SK-N-SH treated with all-trans-retinoic acid at 6 μM for 48 hours (cell line): ENCODE data around the gene BMS1.

ENCODE experiments used
- ATAC-seq: fragments of 200-7000 bp; cut with Tn5 transposase; 3 replicates; pipeline ENCODE4 v1.9.1; 2020; ENCODE audit warnings: mild to moderate bottlenecking, moderate library complexity
- ARNTL ChIP-seq: fragments of 450-650 bp; formaldehyde crosslinking; IDR thresholded peaks from 2 replicates; pipeline ENCODE4 v1.5.0; 2020; ENCODE audit warnings: low read depth, mild to moderate bottlenecking, moderate library complexity, borderline replicate concordance
- BACH2 ChIP-seq: fragments of 250-450 bp; sonication (Bioruptor Pico); IDR thresholded peaks from 2 replicates; pipeline ENCODE4 v1.9.0; 2021; ENCODE audit warnings: mild to moderate bottlenecking, borderline replicate concordance
- CSDC2 ChIP-seq: fragments of 250-450 bp; sonication (Bioruptor Pico); IDR thresholded peaks from 2 replicates; pipeline ENCODE4 v1.5.0; 2020; ENCODE audit warnings: mild to moderate bottlenecking, moderate library complexity
- CSRNP3 ChIP-seq: fragments of 250-450 bp; sonication (Bioruptor Pico); IDR thresholded peaks from 2 replicates; pipeline ENCODE4 v1.5.1; 2021; ENCODE audit warnings: mild to moderate bottlenecking, moderate library complexity
- ESRRG ChIP-seq: fragments of 250-450 bp; sonication (Bioruptor Pico); IDR thresholded peaks from 2 replicates; pipeline ENCODE4 v1.6.1; 2021; ENCODE audit warnings: mild to moderate bottlenecking
- GLIS3 ChIP-seq: fragments of 250-450 bp; sonication (Bioruptor Pico); IDR thresholded peaks from 2 replicates; pipeline ENCODE4 v1.5.0; 2020; ENCODE audit warnings: mild to moderate bottlenecking, moderate library complexity
- ISL1 ChIP-seq: fragments of 250-450 bp; sonication (Bioruptor Pico); IDR thresholded peaks from 2 replicates; pipeline ENCODE4 v2.1.2; 2022; ENCODE audit warnings: mild to moderate bottlenecking, moderate library complexity
- OSR1 ChIP-seq: fragments of 250-450 bp; sonication (Bioruptor Pico); IDR thresholded peaks from 2 replicates; pipeline ENCODE4 v1.8.0; 2022; ENCODE audit warnings: moderate library complexity, mild to moderate bottlenecking, inconsistent platforms
- PATZ1 ChIP-seq: fragments of 250-450 bp; sonication (Bioruptor Pico); IDR thresholded peaks from 2 replicates; pipeline ENCODE4 v1.8.0; 2020; ENCODE audit warnings: mild to moderate bottlenecking, moderate library complexity, borderline replicate concordance
- PPARA ChIP-seq: fragments of 250-450 bp; sonication (Bioruptor Pico); IDR thresholded peaks from 2 replicates; pipeline ENCODE4 v1.5.0; 2020; ENCODE audit warnings: mild to moderate bottlenecking, borderline replicate concordance
- RARB ChIP-seq: fragments of 250-450 bp; sonication (Bioruptor Pico); IDR thresholded peaks from 2 replicates; pipeline ENCODE4 v1.8.0; 2021; ENCODE audit warnings: mild to moderate bottlenecking, moderate library complexity
- SNAI2 ChIP-seq: fragments of 250-450 bp; sonication (Bioruptor Pico); IDR thresholded peaks from 2 replicates; pipeline ENCODE4 v1.5.0; 2020; ENCODE audit warnings: mild to moderate bottlenecking, moderate library complexity
- TOX ChIP-seq: fragments of 250-450 bp; sonication (Bioruptor Pico); IDR thresholded peaks from 2 replicates; pipeline ENCODE4 v1.8.0; 2021; ENCODE audit warnings: mild to moderate bottlenecking, moderate library complexity, borderline replicate concordance
- ZC3H10 ChIP-seq: fragments of 250-450 bp; sonication (Bioruptor Pico); IDR thresholded peaks from 2 replicates; pipeline ENCODE4 v1.5.1; 2021; ENCODE audit warnings: mild to moderate bottlenecking, moderate library complexity
- ZFP3 ChIP-seq: fragments of 250-450 bp; sonication (Bioruptor Pico); IDR thresholded peaks from 2 replicates; pipeline ENCODE4 v1.5.0; 2020; ENCODE audit warnings: mild to moderate bottlenecking, moderate library complexity
- ZFP30 ChIP-seq: fragments of 450-650 bp; formaldehyde crosslinking; IDR thresholded peaks from 2 replicates; pipeline ENCODE4 v1.5.0; 2022; ENCODE audit warnings: mild to moderate bottlenecking, moderate library complexity
- ZNF565 ChIP-seq: fragments of 450-650 bp; formaldehyde crosslinking; conservative IDR thresholded peaks from 2 replicates; pipeline ENCODE4 v1.5.0; 2020; ENCODE audit warnings: low read depth, mild to moderate bottlenecking, moderate library complexity
- ZNF70 ChIP-seq: fragments of 450-650 bp; formaldehyde crosslinking; IDR thresholded peaks from 2 replicates; pipeline ENCODE4 v1.5.0; 2020; ENCODE audit warnings: mild to moderate bottlenecking, moderate library complexity
- ZNF8 ChIP-seq: fragments of 450-650 bp; formaldehyde crosslinking; IDR thresholded peaks from 2 replicates; pipeline ENCODE4 v1.5.0; 2020; ENCODE audit warnings: mild to moderate bottlenecking, moderate library complexity
- TF ChIP-seq, protein P1 (sequence below): fragments of 250-450 bp; sonication (Bioruptor Pico); IDR thresholded peaks from 2 replicates; pipeline ENCODE4 v1.5.0; 2020; ENCODE audit warnings: mild to moderate bottlenecking, moderate library complexity
- TF ChIP-seq, protein P2 (sequence below): fragments of 250-450 bp; sonication (Bioruptor Pico); IDR thresholded peaks from 2 replicates; pipeline ENCODE4 v1.5.1; 2020; ENCODE audit warnings: low read depth, mild to moderate bottlenecking, moderate library complexity

The BMS1 gene, protein sequence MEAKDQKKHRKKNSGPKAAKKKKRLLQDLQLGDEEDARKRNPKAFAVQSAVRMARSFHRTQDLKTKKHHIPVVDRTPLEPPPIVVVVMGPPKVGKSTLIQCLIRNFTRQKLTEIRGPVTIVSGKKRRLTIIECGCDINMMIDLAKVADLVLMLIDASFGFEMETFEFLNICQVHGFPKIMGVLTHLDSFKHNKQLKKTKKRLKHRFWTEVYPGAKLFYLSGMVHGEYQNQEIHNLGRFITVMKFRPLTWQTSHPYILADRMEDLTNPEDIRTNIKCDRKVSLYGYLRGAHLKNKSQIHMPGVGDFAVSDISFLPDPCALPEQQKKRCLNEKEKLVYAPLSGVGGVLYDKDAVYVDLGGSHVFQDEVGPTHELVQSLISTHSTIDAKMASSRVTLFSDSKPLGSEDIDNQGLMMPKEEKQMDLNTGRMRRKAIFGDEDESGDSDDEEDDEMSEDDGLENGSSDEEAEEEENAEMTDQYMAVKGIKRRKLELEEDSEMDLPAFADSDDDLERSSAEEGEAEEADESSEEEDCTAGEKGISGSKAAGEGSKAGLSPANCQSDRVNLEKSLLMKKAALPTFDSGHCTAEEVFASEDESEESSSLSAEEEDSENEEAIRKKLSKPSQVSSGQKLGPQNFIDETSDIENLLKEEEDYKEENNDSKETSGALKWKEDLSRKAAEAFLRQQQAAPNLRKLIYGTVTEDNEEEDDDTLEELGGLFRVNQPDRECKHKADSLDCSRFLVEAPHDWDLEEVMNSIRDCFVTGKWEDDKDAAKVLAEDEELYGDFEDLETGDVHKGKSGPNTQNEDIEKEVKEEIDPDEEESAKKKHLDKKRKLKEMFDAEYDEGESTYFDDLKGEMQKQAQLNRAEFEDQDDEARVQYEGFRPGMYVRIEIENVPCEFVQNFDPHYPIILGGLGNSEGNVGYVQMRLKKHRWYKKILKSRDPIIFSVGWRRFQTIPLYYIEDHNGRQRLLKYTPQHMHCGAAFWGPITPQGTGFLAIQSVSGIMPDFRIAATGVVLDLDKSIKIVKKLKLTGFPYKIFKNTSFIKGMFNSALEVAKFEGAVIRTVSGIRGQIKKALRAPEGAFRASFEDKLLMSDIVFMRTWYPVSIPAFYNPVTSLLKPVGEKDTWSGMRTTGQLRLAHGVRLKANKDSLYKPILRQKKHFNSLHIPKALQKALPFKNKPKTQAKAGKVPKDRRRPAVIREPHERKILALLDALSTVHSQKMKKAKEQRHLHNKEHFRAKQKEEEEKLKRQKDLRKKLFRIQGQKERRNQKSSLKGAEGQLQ

GRCh38 chr10:42782446-42783180 lies at the start of gene BMS1:
TSS of gene BMS1 (plus strand) at chr10:42782795. CDS start at chr10:42784395, 1,600 bp downstream.
- peak; percentile 97 for ATAC-seq
- TF ChIP-seq, protein P1, sequence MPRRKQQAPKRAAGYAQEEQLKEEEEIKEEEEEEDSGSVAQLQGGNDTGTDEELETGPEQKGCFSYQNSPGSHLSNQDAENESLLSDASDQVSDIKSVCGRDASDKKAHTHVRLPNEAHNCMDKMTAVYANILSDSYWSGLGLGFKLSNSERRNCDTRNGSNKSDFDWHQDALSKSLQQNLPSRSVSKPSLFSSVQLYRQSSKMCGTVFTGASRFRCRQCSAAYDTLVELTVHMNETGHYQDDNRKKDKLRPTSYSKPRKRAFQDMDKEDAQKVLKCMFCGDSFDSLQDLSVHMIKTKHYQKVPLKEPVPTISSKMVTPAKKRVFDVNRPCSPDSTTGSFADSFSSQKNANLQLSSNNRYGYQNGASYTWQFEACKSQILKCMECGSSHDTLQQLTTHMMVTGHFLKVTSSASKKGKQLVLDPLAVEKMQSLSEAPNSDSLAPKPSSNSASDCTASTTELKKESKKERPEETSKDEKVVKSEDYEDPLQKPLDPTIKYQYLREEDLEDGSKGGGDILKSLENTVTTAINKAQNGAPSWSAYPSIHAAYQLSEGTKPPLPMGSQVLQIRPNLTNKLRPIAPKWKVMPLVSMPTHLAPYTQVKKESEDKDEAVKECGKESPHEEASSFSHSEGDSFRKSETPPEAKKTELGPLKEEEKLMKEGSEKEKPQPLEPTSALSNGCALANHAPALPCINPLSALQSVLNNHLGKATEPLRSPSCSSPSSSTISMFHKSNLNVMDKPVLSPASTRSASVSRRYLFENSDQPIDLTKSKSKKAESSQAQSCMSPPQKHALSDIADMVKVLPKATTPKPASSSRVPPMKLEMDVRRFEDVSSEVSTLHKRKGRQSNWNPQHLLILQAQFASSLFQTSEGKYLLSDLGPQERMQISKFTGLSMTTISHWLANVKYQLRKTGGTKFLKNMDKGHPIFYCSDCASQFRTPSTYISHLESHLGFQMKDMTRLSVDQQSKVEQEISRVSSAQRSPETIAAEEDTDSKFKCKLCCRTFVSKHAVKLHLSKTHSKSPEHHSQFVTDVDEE: 0 out of 2 replicates have a peak, but pooled peaks have one; percentile 16
- TF ChIP-seq ZNF565 (CRISPR knock-in tag) (0 out of 2 replicates have a peak, but pooled peaks have one; percentile 13), PPARA (CRISPR knock-in tag) (no peak), RARB (CRISPR knock-in tag) (0 out of 2 replicates have a peak, but pooled peaks have one; percentile 41), ZFP3 (CRISPR knock-in tag) (0 out of 2 replicates have a peak, but pooled peaks have one; percentile 55)

DNA sequence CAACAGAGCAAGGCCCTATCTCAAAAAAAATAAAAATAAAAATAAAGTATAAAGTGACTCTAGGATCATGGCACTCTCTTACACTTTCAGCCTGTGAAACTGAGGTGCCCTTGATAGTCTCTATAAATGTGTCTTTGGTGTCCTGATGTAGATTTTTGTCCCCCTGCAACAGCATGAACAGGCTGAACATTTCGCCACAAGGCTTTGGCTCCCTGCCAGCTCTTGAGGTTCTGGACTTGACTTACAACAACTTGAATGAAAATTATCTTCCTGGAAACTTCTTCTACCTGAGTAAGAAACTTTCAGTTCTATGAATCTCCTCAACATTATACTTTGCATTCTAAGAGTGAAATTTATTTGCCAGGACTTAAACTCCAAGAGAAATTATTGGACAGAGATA lies 48.1 kb upstream of the BMS1 start:
- TF ChIP-seq ZFP30 (CRISPR knock-in tag): no peak
- no peak for TF ChIP-seq ZFP3 (CRISPR knock-in tag)
- no peak for TF ChIP-seq CSRNP3
- TF ChIP-seq CSDC2 (CRISPR knock-in tag): no peak
- TF ChIP-seq ZNF565 (CRISPR knock-in tag): no peak
- TF ChIP-seq ZNF70 (CRISPR knock-in tag): no peak
- no peak for TF ChIP-seq TOX (CRISPR knock-in tag)
- TF ChIP-seq RARB (CRISPR knock-in tag): no peak
- TF ChIP-seq BACH2: no peak
- TF ChIP-seq, all 23 proteins: peak for 0
- no peak for ATAC-seq

GRCh38 chr10:42738679-42739078 lies 43.9 kb upstream of the BMS1 start:
- no peak for ATAC-seq
- no peak for TF ChIP-seq RARB (CRISPR knock-in tag)
- TF ChIP-seq ZFP3 (CRISPR knock-in tag): no peak
- no peak for TF ChIP-seq ZC3H10
- no peak for TF ChIP-seq GLIS3 (CRISPR knock-in tag)
- no peak for TF ChIP-seq ZNF8 (CRISPR knock-in tag)
- TF ChIP-seq OSR1 (CRISPR knock-in tag): no peak
- no peak for TF ChIP-seq PPARA (CRISPR knock-in tag)
- TF ChIP-seq ISL1: no peak
- TF ChIP-seq PATZ1: no peak
- TF ChIP-seq ARNTL (CRISPR knock-in tag): no peak
- no peak for TF ChIP-seq ESRRG (CRISPR knock-in tag)
- TF ChIP-seq CSRNP3: no peak
- no peak for TF ChIP-seq ZFP30 (CRISPR knock-in tag)
- TF ChIP-seq ZNF565 (CRISPR knock-in tag): no peak
- no peak for TF ChIP-seq CSDC2 (CRISPR knock-in tag)
- TF ChIP-seq SNAI2 (CRISPR knock-in tag): no peak
- TF ChIP-seq, protein P2, sequence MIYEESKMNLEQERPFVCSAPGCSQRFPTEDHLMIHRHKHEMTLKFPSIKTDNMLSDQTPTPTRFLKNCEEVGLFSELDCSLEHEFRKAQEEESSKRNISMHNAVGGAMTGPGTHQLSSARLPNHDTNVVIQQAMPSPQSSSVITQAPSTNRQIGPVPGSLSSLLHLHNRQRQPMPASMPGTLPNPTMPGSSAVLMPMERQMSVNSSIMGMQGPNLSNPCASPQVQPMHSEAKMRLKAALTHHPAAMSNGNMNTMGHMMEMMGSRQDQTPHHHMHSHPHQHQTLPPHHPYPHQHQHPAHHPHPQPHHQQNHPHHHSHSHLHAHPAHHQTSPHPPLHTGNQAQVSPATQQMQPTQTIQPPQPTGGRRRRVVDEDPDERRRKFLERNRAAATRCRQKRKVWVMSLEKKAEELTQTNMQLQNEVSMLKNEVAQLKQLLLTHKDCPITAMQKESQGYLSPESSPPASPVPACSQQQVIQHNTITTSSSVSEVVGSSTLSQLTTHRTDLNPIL: no peak
